GM20000 (cell line): ENCODE measurements around the gene ENPP1.
"Not testable (repeated sequence)": the region's sequence is repeated elsewhere in the genome, so short reads cannot be mapped to it uniquely, and the experiment has no call there.

Source experiments
- DNase-seq: peaks from one replicate; pipeline ENCODE4 v3.0.0; 2012; ENCODE audit warnings: low spot score
- CTCF ChIP-seq: IDR thresholded peaks from 2 replicates; pipeline ENCODE4 v1.5.1; 2012; ENCODE audit warnings: mild to moderate bottlenecking, control low read depth; ENCODE audit errors: extremely low read depth, missing control alignments

Gene ENPP1

GRCh38 chr6:131893198-131893597, 85.4 kb downstream of the ENPP1 start:
- DNase-seq = no peak
- no peak for TF ChIP-seq CTCF

- TF ChIP-seq CTCF = no peak
- no peak for DNase-seq
These were observed 86.9 kb downstream of the ENPP1 start for GRCh38 chr6:131894493-131895424.

- DNase-seq = no peak
- TF ChIP-seq CTCF = no peak
These were observed 89.2 kb downstream of the ENPP1 start for GRCh38 chr6:131897050-131897435.

- TF ChIP-seq CTCF = no peak
- DNase-seq = no peak
These were observed 89.8 kb downstream of the ENPP1 start for GRCh38 chr6:131897621-131898020.

- no peak for TF ChIP-seq CTCF
- no peak for DNase-seq
These were observed 90.9 kb downstream of the ENPP1 start for GRCh38 chr6:131898718-131899117.

- no peak for DNase-seq
- no peak for TF ChIP-seq CTCF
These were observed 92.4 kb downstream of the ENPP1 start for GRCh38 chr6:131900231-131900630.

GRCh38 chr6:131901326-131901873, 93.6 kb downstream of the ENPP1 start:
- DNase-seq = not testable (repeated sequence)

GRCh38 chr6:131903734-131904133, 95.9 kb downstream of the ENPP1 start:
- DNase-seq = not testable (repeated sequence)

- not testable (repeated sequence) for DNase-seq
These were observed 101.0 kb downstream of the ENPP1 start for GRCh38 chr6:131908787-131909186.
